ENCODE data around the gene DCP1A. TPM values are rescaled to one million over a fixed set of nuclear protein-coding genes. Genes with fewer than 3 reads are reported as not detected.

DCP1A gene
- total RNA-seq, 4 donors from 2014 or later, result 20.7 to 37.4 (median 27.1) TPM

DNA sequence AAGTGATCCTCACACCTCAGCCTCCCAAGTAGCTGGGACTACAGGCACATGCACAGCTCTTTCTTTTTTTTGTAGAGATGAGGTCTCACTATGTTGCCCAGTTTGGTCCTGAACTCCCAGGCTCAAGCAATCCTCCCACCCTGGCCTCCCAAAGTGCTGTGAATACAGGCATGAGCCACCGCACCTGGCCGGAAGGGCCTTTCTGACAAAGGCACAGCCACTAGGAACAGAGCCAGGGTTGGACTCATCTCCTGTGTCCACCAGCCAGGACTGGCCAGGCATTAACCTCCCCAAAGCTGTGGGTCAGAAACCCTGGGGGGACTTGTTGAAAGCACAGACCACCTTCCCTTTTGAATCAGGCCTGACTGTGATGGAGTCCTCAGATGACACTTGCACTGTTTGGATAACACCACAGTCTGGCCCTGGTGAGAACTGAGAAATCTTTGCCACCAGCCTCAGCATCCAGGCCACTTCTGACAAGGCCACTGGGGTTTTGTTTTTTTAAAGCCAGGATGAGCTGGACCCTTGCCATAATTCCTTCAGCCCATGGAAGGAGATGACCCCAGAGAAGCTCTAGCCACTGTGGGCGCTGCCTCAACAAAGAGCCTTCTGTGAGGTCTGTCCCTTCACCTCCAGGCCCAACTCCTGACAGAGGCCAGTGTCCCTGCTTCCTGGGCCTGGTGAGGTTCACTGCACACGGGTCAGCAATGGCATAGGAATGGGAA lies 96.3 kb downstream of the DCP1A start:
- TF ChIP-seq EP300 (IDR thresholded peaks at IDR 0.05) (no peak), POLR2A (IDR thresholded peaks at IDR 0.05) (no peak), POLR2AphosphoS5 (IDR thresholded peaks at IDR 0.05) (no peak)
- H3K27ac ChIP-seq, result peak overlapping the region in 3 of 4 donors; percentile 10 to 45 (median 20)
- peaks cover 0 to 1% of the 10 kb centered on the region in 2 donors for H3K36me3 ChIP-seq
- peaks cover 0 to 75% (median 33%) of the 10 kb centered on the region in 3 donors for H3K4me1 ChIP-seq
- no peak overlapping the region for H3K4me3 ChIP-seq
- WGBS, 2 donors (ENCODE audit: low coverage in 1 of 2), result 60% methylated on average over 1 of the region's 4 CpGs; no CpG with 5 or more reads in 1 of the 2 donors
- H3K27me3 ChIP-seq, result no peaks in the 10 kb centered on the region
- no peak for ATAC-seq
- no peaks in the 10 kb centered on the region for H3K9me3 ChIP-seq

DNA sequence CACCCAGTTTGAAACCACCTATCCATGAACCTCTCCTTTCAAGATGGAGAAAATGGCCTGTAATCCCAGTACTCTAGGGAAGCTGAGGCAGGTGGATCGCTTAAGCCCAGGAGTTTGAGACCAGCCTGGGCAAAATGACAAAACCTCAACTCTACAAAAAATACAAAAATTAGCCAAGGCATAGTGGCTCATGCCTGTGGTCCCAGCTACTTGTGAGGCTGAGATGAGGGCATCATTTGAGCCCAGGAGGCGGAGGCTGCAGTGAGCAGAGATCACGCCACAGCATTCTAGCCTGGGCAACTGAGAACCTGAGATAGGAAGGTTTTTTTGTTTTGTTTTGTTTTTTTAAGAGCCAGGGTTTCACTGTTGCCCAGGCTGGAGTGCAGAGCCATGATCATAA lies 96.9 kb downstream of the DCP1A start:
- WGBS, 2 donors (ENCODE audit: low coverage in 1 of 2), result 100% methylated on average over 2 of the region's 3 CpGs
- ATAC-seq, result no peak
- H3K4me3 ChIP-seq, result no peak overlapping the region
- no peaks in the 10 kb centered on the region for H3K9me3 ChIP-seq
- H3K27ac ChIP-seq, result peak overlapping the region in 2 of 4 donors; percentile 9 to 45
- TF ChIP-seq POLR2A (IDR thresholded peaks at IDR 0.05) (no peak), EP300 (IDR thresholded peaks at IDR 0.05) (no peak), POLR2AphosphoS5 (IDR thresholded peaks at IDR 0.05) (no peak)
- TF ChIP-seq, protein P1, sequence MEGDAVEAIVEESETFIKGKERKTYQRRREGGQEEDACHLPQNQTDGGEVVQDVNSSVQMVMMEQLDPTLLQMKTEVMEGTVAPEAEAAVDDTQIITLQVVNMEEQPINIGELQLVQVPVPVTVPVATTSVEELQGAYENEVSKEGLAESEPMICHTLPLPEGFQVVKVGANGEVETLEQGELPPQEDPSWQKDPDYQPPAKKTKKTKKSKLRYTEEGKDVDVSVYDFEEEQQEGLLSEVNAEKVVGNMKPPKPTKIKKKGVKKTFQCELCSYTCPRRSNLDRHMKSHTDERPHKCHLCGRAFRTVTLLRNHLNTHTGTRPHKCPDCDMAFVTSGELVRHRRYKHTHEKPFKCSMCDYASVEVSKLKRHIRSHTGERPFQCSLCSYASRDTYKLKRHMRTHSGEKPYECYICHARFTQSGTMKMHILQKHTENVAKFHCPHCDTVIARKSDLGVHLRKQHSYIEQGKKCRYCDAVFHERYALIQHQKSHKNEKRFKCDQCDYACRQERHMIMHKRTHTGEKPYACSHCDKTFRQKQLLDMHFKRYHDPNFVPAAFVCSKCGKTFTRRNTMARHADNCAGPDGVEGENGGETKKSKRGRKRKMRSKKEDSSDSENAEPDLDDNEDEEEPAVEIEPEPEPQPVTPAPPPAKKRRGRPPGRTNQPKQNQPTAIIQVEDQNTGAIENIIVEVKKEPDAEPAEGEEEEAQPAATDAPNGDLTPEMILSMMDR (IDR thresholded peaks at IDR 0.05), result no peak
- peaks cover 0 to 7% of the 10 kb centered on the region in 2 donors for H3K36me3 ChIP-seq
- no peaks in the 10 kb centered on the region for H3K27me3 ChIP-seq
- peaks cover 0 to 73% (median 33%) of the 10 kb centered on the region in 3 donors for H3K4me1 ChIP-seq

DNA sequence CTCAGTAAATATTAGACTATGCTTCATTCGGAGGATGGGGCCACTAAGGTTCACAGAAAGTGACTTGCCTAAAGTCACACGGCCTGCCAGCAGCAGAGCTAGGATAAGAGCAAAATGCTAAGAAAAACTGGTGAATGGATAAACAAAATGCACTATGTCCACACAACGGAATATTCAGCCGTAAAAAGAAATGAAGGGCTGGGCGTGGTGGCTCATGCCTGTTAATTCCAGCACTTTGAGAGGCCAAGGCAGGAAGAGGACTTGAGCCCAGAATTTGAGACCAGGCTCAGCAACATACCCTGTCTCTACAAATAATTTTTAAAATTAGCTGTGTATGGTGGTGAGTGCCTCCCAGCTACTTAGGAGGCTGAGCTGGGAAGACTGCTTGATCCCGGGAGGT lies 99.2 kb downstream of the DCP1A start:
- Histone ChIP-seq H3K27me3 (no peaks in the 10 kb centered on the region), H3K4me3 (no peak overlapping the region), H3K27ac (no peak overlapping the region), H3K9me3 (no peaks in the 10 kb centered on the region), H3K36me3 (peaks cover 0 to 11% of the 10 kb centered on the region in 2 donors), H3K4me1 (peaks cover 0 to 77% (median 25%) of the 10 kb centered on the region in 3 donors)
- WGBS, 2 donors (ENCODE audit: low coverage in 1 of 2), result 74 to 80% methylated on average over 5 to 6 of the region's 6 CpGs
- no peak for ATAC-seq
- no peak for TF ChIP-seq POLR2A (IDR thresholded peaks at IDR 0.05)
- TF ChIP-seq EP300 (IDR thresholded peaks at IDR 0.05), result no peak
- TF ChIP-seq POLR2AphosphoS5 (IDR thresholded peaks at IDR 0.05), result no peak
- TF ChIP-seq, protein P1 (IDR thresholded peaks at IDR 0.05), result no peak

DNA sequence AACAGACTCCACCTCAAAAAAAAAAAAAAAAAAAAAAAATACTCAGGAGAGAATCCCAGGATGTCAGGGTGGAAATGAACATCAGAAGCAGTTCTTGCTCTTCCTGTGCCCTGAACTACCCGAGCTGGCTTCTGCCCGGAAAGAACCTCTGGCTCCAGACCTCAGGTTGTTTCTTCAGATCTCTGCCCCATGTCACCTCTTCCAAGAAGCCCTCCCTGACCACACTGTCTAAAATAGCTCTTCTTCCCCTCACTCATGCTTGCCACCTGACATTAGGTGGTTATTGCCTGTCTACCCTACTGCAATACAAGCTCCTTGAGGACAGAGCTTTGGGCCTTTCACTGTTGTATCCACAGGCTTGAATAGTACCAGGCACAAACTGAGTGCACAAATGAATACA lies 99.7 kb downstream of the DCP1A start:
- ATAC-seq, result no peak
- 69 to 78% methylated on average over 1 to 2 of the region's 2 CpGs for WGBS, 2 donors (ENCODE audit: low coverage in 1 of 2)
- Histone ChIP-seq H3K36me3 (peaks cover 0 to 12% of the 10 kb centered on the region in 2 donors), H3K4me3 (no peak overlapping the region), H3K27me3 (no peaks in the 10 kb centered on the region), H3K9me3 (no peaks in the 10 kb centered on the region), H3K27ac (no peak overlapping the region), H3K4me1 (peaks cover 0 to 77% (median 25%) of the 10 kb centered on the region in 3 donors)
- TF ChIP-seq EP300 (IDR thresholded peaks at IDR 0.05), result no peak
- TF ChIP-seq POLR2A (IDR thresholded peaks at IDR 0.05), result no peak
- TF ChIP-seq POLR2AphosphoS5 (IDR thresholded peaks at IDR 0.05), result no peak

DNA sequence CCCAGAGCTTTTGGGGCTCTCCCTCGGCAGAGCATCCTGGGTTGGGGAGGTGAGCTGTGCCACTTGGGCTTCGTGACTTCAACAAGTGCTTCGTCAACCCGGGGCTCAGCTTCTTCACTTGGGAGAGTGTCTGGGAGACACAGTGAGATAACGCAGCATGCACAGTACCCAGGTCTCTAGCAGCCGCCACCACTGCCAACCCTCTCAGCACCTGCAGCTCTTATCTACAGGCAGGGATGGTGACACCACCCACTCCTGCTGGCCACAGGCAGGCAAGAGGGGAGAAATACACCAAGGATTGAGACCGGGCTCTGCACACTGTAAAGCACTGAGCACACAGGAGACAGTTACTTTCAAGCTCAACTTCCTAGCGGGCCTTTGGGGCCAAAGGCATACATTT lies 103.1 kb downstream of the DCP1A start:
- TF ChIP-seq POLR2A (IDR thresholded peaks at IDR 0.05) (no peak), EP300 (IDR thresholded peaks at IDR 0.05) (no peak), POLR2AphosphoS5 (IDR thresholded peaks at IDR 0.05) (no peak)
- TF ChIP-seq, protein P1 (IDR thresholded peaks at IDR 0.05), result no peak
- Histone ChIP-seq H3K9me3 (no peaks in the 10 kb centered on the region), H3K36me3 (peaks cover 0 to 46% of the 10 kb centered on the region in 2 donors), H3K27me3 (no peaks in the 10 kb centered on the region), H3K4me3 (no peak overlapping the region), H3K27ac (no peak overlapping the region), H3K4me1 (peaks cover 0 to 72% (median 4%) of the 10 kb centered on the region in 3 donors)
- ATAC-seq, result no peak
- 100% methylated on average over 2 of the region's 8 CpGs; no CpG with 5 or more reads in 1 of the 2 donors for WGBS, 2 donors (ENCODE audit: low coverage in 1 of 2)

DNA sequence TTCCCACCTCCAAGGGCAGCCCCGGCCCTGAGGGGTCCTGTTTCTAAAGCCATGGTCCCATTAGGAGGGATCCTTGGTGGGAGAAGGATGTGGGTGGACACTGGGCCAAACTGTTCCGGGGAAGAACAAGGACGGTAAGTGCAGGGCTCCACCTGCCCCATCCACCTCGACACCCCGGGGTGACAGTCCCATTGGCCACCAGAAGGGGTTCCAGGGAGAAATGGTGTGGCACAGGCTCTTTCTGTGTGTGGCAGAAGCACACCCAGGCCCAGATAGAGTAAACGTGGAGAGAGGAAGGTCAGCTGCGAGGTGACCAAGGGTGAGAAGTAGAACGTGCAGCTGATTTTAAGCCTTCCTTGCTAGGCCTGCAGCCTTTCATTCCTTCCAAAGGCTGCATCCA lies 103.6 kb downstream of the DCP1A start:
- WGBS, 2 donors (ENCODE audit: low coverage in 1 of 2), result 76 to 100% methylated on average over 1 to 4 of the region's 8 CpGs
- Histone ChIP-seq H3K4me1 (peaks cover 0 to 72% (median 4%) of the 10 kb centered on the region in 3 donors), H3K27me3 (no peaks in the 10 kb centered on the region), H3K4me3 (no peak overlapping the region), H3K36me3 (peaks cover 0 to 50% of the 10 kb centered on the region in 2 donors), H3K9me3 (no peaks in the 10 kb centered on the region), H3K27ac (no peak overlapping the region)
- TF ChIP-seq, protein P1 (IDR thresholded peaks at IDR 0.05), result no peak
- TF ChIP-seq EP300 (IDR thresholded peaks at IDR 0.05) (no peak), POLR2A (IDR thresholded peaks at IDR 0.05) (no peak), POLR2AphosphoS5 (IDR thresholded peaks at IDR 0.05) (no peak)
- no peak for ATAC-seq

Data from gastroesophageal sphincter (tissue), 4 donors.